Activated effector memory CD4-positive, alpha-beta T cell treated with anti-CD3 and anti-CD28 coated beads, Interleukin-2, amount 50 U/mL, for 16 hours (primary cell): ENCODE data around the gene ARHGEF3.
"Not testable (repeated sequence)": the region's sequence is repeated elsewhere in the genome, so short reads cannot be mapped to it uniquely, and the experiment has no call there.

Experiments
- DNase-seq: peaks from one replicate; pipeline ENCODE4 v3.0.0-alpha.2; 2020

Gene ARHGEF3

DNA sequence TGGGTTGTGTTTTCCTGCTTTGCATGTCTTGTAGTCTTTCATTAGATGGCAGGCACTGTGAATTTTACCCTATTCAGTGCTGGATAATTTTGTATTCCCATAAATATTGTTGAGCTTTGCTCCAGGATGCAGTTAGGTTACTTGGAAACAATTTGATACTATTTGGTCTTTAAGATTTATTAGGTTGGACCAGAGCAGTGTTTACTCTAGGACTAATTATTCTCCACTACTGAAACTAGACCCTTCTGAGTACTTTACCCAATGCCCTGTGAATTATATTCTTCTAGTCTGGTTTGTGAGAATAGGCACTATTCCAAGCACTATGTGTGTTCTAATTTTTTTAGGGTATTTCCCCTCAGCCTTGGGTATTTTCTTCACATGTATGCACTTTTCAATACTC is 80.9 kb downstream of the ARHGEF3 start:
- no peak for DNase-seq

DNA sequence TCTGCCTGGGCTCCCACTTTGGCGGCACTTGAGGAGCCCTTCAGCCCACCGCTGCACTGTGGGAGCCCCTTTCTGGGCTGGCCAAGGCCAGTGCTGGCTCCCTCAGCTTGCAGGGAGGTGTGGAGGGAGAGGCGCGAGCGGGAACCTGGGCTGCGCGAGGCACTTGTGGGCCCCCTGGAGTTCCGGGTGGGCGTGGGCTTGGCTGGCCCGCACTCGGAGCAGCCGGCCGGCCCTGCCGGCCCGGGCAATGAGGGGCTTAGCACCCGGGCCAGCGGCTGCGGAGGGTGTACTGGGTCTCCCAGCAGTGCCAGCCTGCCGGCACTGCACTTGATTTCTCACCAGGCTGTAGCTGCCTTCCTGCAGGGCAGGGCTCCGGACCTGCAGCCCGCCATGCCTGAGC is 82.9 kb downstream of the ARHGEF3 start:
- not testable (repeated sequence) for DNase-seq

DNA sequence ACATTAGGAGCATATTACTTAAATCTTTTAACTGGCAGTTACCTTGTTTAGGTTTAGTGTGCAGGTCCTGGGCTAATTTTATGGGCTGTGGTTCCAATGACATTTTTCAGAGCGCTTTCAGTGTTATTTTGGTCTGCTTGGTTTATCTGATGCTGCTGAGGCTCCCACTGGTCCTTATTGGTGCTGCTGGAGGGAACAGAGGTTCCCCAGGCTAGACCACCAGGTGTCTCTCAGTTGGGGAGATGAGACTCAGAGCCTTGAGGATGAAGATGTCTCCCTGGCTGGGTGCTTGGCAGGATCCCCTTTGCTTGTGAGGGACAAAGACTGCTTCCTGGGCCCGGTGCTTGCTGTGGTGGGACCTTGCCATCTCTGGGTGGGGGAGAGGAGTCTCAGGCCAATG is 90.4 kb downstream of the ARHGEF3 start:
- DNase-seq = no peak

DNA sequence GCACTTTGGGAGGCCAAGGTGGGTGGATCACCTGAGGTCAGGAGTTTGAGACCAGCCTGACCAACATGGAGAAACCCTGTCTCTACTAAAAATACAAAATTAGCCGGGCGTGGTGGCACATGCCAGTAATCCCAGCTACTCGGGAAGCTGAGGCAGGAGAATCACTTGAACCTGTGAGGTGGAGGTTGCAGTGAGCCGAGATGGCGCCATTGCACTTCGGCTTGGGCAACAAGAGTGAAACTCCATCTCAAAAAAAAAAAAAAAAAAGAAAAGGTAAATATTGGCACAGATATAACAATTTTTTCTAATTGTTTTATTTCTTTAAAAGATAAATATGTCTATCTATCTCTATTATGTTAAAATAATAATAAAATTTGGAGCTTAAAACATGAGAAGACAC is 94.3 kb downstream of the ARHGEF3 start:
- DNase-seq = not testable (repeated sequence)

DNA sequence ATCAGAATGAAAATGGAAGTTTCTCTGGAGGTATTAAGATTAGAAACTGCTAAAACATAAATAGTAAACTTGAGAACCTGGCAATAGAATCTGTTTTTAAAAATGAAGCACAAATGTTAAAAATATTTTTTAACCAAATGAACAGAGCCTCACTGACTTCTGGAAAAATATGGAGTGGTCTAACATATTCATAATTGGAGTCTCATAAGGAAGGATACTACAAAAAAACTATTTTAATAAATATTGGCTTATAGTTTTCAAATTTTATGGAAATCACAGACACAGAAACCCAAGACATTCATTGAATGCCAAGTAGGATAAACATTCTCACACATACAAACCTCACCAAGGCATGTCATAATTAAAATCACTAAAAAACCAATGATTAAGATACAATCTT is 95.1 kb downstream of the ARHGEF3 start:
- DNase-seq = no peak

DNA sequence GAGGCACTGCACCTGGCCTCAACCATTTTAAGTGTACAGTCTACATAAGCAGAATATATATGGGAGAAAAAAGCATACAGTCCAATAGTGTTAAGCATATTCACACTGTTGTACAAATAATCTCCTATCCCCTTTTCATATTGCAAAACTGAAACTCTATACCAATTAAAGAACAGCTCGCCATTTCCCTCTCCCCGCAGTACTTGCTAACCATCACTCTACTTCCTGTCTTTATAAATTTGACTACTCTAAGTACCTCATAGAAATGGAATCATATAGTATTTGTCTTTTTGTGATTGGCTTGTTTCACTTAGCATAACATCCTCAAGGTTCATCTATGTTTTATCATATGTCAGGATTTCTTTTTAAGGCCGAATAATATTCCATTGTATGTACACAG is 97.0 kb downstream of the ARHGEF3 start:
- no peak for DNase-seq

DNA sequence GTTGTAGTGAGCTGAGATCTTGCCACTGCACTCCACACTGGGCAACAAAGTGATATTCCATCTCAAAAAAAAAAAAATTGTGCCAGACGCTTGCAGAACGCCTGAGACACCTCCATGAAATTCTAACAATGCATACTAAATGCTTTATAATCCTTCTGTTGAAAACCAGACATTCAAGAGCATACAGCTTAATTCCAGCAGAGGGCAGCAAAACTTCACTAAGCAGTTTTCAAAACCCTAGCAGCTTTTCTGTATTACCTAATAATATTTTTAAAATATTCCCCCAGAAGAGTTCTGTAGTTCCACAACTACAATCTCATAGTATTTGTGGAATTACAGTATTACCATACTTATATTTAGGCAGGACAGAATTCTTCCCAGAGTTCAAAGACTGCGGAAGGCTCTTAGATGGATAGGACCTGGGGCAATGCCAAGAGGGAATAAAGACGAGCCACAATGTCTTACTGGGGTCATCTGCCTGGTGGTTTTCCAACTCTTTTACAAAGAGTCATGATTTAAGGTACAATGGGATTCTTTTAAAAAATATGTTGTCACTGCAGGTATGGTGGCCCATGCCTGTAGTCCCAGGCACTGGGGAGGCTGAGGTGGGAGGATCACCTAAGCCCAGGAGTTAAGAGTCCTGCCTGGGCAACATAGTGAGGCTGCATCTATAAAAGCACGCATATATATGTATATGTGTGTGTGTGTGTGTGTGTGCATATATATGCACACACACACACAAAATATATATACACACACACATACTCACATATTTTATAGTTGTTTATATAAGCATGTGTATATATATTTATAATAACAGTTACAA is 99.0 kb downstream of the ARHGEF3 start:
- no peak for DNase-seq

DNA sequence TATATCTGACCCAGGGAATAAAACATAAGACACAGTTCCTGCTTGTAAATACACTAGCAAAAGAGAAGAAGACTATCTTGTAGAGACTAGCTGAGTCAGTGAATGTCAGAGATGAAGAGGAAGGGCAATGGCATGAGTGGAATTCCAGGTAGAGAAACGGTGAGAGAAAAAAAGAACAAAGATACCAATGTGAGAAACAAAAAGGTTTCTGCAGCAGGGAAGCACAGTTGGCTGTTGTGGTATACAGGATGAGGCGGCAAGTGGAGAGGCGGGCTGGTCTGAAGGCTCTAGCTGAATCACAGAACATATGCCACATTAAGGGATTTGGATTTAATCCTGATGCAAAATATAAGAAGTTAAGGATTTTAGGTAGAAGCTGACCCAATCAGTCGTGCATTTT is 101.6 kb downstream of the ARHGEF3 start:
- no peak for DNase-seq

DNA sequence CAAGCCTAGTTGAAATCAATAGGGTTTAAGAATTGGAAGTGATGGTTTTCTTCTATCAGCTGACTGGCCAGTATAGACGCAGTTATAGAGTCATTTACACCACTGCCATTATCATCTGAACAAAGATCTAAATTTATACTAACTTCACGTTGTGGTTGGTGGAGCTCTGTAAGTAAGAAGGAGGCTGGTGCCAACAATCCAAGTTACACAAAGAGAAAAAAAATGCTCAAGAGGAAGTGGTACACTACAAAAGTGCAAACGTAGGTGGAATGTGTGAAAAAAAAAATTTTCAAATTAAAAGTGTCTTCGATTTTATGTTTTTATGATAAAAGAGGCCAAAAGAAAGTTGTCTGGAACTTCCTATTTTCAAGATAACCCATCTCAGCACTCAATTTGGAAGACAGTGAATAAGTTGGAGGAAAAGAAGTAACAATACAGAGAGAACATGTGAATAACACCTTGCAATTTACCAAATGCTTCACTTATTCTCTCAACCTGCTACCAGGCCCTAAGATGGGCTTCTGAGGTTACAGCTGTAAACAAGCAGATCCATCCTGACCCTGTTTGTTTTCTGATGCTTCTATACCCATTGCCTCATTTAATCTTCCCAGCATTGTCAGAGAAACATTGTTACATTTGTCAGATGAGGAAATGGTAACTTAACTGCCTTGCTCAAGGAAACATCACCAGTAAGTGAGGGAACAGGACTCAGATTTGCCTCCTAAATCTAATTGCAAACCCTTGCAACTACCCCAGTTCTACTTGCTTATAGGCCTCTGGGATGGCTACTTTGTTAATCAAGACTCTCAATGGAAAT is 106.7 kb downstream of the ARHGEF3 start:
- no peak for DNase-seq

DNA sequence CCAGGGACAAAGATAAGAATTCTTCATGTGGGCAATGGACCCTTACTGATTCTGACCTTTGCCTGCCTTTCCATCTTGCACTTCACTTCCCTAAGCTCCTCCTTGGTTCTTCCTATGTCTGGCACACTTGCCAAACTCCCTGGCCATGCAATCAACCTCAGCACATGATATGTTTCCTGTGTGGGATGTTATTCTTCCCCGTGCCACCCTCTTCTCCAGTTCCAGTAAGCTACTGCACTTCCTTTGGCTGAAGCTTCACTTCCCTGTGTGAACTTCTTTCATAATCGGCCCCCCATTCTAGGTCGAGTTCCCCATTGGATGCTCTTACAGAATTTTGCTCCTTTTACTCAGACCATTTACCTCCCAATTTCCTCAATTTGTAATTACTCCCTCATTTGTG is 108.0 kb downstream of the ARHGEF3 start:
- no peak for DNase-seq

DNA sequence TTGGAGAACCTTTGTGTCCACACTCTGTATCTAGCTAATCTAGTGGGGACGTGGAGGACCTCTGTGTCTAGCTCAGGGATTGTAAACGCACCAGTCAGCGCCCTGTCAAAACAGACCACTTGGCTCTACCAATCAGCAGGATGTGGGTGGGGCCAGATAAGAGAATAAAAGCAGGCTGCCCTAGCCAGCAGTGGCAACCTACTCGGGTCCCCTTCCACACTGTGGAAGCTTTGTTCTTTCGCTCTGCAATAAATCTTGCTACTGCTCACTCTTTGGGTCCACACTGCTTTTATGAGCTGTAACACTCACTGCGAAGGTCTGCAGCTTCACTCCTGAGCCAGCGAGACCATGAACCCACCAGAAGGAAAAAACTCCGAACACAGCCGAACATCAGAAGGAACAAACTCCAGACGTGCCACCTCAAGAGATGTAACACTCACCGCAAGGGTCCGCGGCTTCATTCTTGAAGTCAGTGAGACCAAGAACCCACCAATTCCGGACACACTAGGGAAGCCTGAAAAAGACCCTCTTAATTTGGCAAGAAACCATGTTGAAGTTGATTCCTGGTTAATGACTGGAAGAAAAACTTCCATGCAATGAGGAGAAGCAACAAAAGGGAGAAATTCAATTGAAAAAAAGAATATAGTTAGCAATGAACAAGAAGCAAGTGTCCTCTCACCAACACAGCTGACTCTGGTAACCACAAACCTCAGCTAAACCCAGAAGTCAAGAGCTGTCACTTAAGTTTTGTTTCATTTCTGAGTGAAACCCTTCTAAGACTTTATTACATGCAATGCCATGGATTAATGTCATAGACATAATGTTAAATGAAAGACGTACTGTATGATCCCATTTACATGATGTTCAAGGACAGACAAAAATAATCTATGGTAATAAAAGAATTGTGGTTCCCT is 109.0 kb downstream of the ARHGEF3 start:
- not testable (repeated sequence) for DNase-seq

DNA sequence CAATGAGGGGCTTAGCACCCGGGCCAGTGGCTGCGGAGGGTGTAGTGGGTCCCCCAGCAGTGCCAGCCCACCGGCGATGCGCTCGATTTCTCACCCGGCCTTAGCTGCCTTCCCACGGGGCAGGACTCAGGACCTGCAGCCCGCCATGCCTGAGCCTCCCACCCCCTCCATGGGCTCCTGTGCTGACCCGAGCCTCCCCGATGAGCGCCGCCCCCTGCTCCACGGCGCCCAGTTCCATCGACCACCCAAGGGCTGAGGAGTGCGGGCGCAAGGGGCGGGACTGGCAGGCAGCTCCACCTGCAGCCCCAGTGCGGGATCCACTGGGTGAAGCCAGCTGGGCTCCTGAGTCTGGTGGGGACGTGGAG is 109.8 kb downstream of the ARHGEF3 start:
- DNase-seq = not testable (repeated sequence)

DNA sequence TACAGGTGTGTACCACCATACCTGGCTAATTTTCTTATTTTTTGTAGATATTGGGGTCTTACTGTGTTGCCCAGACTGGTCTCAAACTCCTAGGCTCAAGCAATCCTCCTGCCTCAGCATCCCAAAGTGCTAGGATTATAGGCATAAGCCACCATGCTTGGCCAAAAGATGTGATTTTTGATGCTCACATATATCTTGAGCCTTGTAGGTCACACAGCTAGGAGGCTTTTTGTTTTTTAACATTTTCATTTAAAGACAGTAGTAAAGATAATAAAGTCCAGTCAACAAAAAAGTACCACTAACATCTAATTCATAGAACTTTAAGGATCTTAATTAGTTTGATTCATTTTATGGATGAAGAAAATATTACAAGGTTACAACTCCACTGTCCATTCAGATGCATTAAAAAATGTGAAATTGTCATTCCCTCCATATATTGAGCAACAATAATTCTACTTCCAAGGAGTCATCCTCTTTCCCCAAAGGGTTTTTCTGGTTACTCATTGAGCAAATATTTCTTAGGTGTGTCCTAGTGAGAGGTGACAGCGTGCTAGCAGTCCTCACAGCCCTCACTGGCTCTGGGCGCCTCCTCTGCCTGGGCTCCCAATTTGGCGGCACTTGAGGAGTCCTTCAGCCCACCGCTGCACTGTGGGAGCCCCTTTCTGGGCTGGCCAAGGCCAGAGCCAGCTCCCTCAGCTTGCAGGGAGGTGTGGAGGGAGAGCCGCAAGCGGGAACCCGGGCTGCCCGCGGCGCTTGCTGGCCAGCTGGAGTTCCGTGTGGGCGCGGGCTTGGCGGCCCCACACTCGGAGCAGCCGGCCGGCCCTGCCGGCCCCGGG is 110.4 kb downstream of the ARHGEF3 start:
- no peak for DNase-seq

DNA sequence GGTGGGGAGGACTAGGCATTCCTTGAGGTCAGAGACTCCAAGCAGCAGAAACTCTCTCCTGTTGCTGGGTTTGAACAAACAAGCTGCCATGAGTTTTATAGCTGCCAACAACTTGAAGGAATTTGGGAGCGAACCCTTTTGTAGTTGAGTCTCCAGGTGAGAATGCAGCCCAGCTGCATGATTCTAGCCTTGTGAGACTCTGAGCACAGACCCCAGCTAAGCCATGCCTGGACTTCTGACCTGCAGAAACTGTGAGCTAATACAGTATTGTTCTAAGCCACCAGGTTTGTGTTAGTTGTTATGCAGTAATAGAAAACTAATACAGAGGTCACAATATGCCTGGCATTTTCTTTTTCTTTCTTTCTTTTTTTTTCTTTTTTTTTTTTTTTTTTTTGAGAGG is 112.4 kb downstream of the ARHGEF3 start:
- DNase-seq = no peak

DNA sequence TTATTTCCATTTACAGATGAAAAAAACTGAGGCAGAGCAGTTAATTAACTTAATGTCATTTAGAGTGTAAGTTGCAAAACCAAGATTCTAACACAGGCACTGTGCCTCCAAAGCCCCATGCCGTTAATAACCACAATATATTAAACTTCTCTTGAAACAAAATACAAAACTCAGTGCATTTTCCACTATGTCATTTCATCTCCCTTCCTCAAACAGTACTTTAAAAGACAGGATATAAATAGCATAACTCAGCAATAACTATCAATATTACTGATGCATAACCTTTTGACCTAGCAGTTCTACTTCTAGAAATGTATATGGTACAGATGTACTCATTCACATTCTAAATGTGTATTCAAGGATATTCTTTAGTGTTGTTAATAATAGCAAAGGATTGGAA is 113.6 kb downstream of the ARHGEF3 start:
- DNase-seq = no peak

DNA sequence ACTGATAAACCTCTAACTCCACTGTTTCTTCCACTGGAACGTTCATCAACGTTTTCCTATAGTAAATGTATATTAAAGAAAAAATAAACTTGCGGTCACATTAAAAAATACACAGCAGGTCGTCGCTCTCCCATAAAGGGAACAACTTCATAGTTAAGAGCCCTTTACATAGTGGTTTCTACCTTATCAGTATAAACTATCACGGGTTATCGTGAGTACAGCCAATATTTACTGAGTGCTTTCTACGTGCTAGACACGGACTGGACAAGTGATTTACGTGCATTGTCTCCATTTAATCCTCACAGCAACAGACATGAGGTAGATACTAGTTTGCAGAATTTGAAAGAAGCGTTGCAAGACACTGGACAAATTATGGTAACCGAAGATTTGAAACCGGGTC is 117.7 kb downstream of the ARHGEF3 start:
- no peak for DNase-seq

DNA sequence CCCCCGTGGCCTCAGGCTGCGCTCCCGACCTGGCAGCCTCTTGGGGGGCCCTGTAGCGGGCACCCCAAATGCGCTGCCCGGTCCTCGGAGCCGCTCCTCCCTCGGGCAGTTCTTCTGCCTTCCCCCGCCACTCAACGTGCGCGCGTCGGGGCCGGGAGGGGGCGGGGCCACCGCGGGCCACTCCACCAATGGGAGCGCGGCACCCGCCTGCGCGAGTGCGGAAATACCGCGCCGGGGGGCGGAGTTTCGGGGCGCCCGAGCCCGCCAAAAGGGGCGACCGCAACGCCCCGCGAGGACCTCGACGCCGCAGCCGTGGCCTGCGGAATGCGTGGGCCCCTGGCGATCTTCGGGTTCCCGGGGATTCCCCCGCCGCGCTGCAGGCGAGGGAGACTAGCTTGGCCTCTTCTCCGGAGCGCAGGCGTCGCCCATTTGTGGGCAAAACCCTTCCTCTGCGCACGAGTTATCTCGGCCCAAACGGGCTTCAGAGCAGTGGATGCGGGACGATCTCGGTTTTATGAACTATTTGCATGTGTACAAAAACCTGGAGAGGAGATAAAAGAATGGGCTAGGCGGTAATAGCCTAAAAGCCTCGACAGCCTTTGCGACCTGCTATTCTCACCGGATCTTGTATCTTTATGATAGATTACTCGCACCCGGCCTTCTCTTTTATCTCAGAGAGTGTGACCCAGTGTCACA is 118.5 kb downstream of the ARHGEF3 start, which contains the start of gene TASOR:
TASOR (minus strand) TSS at position 144 of the 696 bp plus-strand sequence. CDS start 259 bp downstream, outside the sequence.
- peak; percentile 96 for DNase-seq

DNA sequence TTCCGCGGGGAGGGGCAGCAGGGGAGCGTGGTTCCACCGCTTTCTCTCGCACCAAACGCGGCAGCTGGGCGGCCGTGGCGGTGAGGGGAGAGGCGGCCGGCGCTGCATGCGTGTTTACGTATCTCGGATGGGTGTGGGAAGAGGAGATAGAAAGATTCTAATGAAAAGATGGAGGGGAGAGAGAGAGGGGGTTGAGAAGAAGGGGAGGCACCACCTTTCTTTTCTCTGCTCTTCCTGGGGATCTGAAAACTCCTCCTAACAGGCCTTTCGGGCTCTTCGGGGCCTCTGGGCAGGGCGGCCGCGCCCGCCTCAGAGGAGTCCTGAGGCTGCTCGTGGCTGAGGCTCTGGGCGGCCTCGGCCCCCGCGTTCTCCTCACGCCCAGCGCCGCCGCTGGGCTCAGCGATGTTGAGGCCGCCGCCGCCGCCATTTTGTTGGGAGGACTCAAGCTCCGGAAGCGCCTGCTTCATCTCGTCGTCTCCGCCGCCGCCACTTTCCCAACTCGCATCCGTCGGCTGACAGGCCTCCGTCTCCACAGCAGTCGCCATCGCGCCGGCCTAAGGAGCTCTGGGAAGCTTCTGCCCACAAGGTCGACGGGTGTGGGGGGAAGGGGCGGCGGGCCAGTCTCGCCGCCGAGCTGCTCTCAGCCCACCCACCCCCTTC is 119.2 kb downstream of the ARHGEF3 start:
- peak; percentile 92 for DNase-seq

DNA sequence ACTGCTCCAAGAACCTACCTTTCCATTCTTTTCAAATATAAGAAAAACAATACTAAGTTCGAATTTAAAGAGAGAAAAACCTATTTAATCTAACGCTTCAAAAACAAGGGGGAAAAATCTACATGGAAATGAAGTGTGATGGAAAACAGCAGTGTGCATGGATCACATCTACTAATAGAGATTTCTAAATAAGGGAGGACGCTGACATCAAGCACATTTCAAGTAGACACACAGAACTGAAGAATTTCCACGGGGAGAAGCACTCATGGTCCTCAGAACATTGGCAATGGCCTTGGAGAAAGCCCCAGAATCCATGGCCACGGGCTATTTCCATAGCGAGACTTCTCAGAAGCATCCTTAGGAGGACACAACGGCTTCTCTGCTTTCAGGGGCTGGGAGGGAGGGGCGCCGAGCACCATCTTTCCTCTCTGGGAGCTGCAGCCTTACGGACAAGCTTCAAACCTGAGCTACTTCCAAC is 119.7 kb downstream of the ARHGEF3 start:
- no peak for DNase-seq

DNA sequence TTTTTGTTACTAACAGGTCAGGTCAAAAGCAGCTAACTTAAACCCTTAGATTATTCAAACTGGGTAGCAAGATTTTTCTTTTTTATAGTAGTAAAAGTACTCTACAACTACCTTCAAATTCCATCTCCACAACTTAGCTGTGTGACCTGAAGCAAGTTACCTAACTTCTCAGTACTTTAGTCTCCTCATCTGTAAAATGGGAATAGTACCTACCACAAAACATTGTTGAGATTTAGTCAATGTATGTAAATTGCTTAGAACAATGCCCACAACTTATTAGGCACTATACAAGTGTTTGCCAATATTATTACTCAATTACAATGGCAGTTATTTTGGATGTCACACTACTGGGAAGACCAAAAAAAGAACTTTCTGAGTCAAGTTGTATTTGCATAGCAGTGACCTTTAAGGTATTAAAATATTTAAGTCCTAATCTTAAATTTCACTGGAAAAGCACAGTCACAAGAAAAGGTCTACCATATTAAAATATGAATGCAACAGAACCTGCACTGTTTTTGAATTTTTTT is 121.6 kb downstream of the ARHGEF3 start:
- no peak for DNase-seq
